H1 (cell line): ENCODE data around the gene GPC6.

Experiments
- CTCF ChIP-seq, 3 experiments: IDR thresholded peaks; 1 replicate in 2 of 3; 2 replicates in 1 of 3; pipeline versions ENCODE4 v1.5.1 to v1.6.1; 2011; ENCODE audit warnings: low read length in 3 of 3, mild to moderate bottlenecking in 3 of 3, inconsistent platforms in 2 of 3, low read depth in 1 of 3, moderate library complexity in 1 of 3; ENCODE audit not compliant: insufficient read depth in 1 of 3; ENCODE audit errors: control extremely low read depth in 1 of 3
- HDAC2 ChIP-seq, 2 experiments: fragments of 300-600 bp in 1 of 2; sonication (generic) in 1 of 2; IDR thresholded peaks; 2 replicates each; pipeline ENCODE4 v1.6.1; 2011 to 2012; ENCODE audit warnings: low read depth in 2 of 2, low read length in 2 of 2, mild to moderate bottlenecking in 2 of 2, moderate library complexity in 2 of 2, borderline replicate concordance in 1 of 2, inconsistent platforms in 1 of 2
- POLR2A ChIP-seq, 2 experiments: IDR thresholded peaks; 1 replicate in 1 of 2; 2 replicates in 1 of 2; pipeline ENCODE4 v1.6.1; 2011; ENCODE audit warnings: low read depth in 2 of 2, low read length in 2 of 2, mild to moderate bottlenecking in 2 of 2; ENCODE audit errors: control extremely low read depth in 1 of 2
- USF2 ChIP-seq: IDR thresholded peaks from 2 replicates; pipeline ENCODE4 v1.6.1; 2011; ENCODE audit warnings: low read length, improper control_type of control experiment

GRCh38 chr13:94323764-94324758 lies 1097.5 kb downstream of the GPC6 start:
- no peak for TF ChIP-seq CTCF (IDR thresholded peaks at IDR 0.05; ENCODE audit: control extremely low read depth in 1 of 3, insufficient read depth in 1 of 3, low read depth in 1 of 3, low read length in 3 of 3)
- TF ChIP-seq POLR2A (IDR thresholded peaks at IDR 0.05; ENCODE audit: control extremely low read depth in 1 of 2, low read depth in 2 of 2, low read length in 2 of 2), result no peak
- TF ChIP-seq HDAC2 (IDR thresholded peaks at IDR 0.05; ENCODE audit: borderline replicate concordance in 1 of 2, low read depth in 2 of 2, low read length in 2 of 2), result no peak
- no peak for TF ChIP-seq USF2
